GM13977 (cell line): Measurements from ENCODE around the gene FAM3A.

Experiments used
- DNase-seq: peaks from one replicate; pipeline ENCODE4 v3.0.0; 2012; ENCODE audit warnings: low spot score
- CTCF ChIP-seq: IDR thresholded peaks from 2 replicates; pipeline ENCODE4 v1.5.1; 2012; ENCODE audit warnings: mild to moderate bottlenecking, control low read depth; ENCODE audit not compliant: insufficient read depth; ENCODE audit errors: extremely low read depth, missing control alignments
- in situ Hi-C: fragments of 300-500 bp; cut with MboI; formaldehyde crosslinking; loops from one replicate; pipeline ENCODE4 v1.12.0; 2022; ENCODE audit warnings: low sequenced_read_pairs, low pct_unique_long_range_greater_than_20kb, mixed read lengths, inconsistent platforms; ENCODE audit not compliant: unreplicated experiment

The FAM3A gene

GRCh38 chrX:154546354-154547244 lies 30.6 kb upstream of the FAM3A start, which contains the start of gene G6PD:
Gene G6PD (minus strand): TSS chrX:154546846. CDS start chrX:154546155, 691 bp downstream.
- peak; percentile 3 for TF ChIP-seq CTCF
- peak; percentile 95 for DNase-seq
- in situ Hi-C loops = no loop called here

GRCh38 chrX:154545673-154546274 lies 29.7 kb upstream of the FAM3A start:
- in situ Hi-C loops = no loop called here
- TF ChIP-seq CTCF = no peak
- DNase-seq = no peak

- no peak for TF ChIP-seq CTCF
- in situ Hi-C loops = no loop called here
- DNase-seq = no peak
Measured at GRCh38 chrX:154542723-154543424, 26.8 kb upstream of the FAM3A start.

- DNase-seq = no peak
- no peak for TF ChIP-seq CTCF
- in situ Hi-C loops = no loop called here
Measured at GRCh38 chrX:154541896-154542722, 26.1 kb upstream of the FAM3A start.

GRCh38 chrX:154541589-154541895 lies 25.5 kb upstream of the FAM3A start:
- no peak for DNase-seq
- in situ Hi-C loops = no loop called here
- no peak for TF ChIP-seq CTCF
